Body of pancreas (tissue), 4 donors: ENCODE measurements around the gene ROBO1. TPM values are rescaled to one million over a fixed set of nuclear protein-coding genes. Genes with fewer than 3 reads are reported as not detected.

ENCODE experiments used
- ATAC-seq: fragments of 150-250 bp; one replicate; pipeline ENCODE4 v1.9.1; 2016
- DNase-seq, 4 donors: peaks; one replicate each; pipeline ENCODE4 v3.0.0-alpha.2; 2019
- H3K27ac ChIP-seq, 4 donors: fragments of 200-600 bp; sonication (generic); 1 replicate in 3 of 4; 2 replicates in 1 of 4; pipeline versions ENCODE4 v1.5.1 to v1.6.1; 2016 to 2019; ENCODE audit warnings: mild to moderate bottlenecking in 1 of 4, mixed read lengths in 1 of 4, moderate library complexity in 1 of 4
- H3K27me3 ChIP-seq, 2 donors: fragments of 200-600 bp; sonication (generic); one replicate each; pipeline ENCODE4 v1.6.0; 2016; ENCODE audit warnings: mild to moderate bottlenecking in 1 of 2
- H3K36me3 ChIP-seq, 2 donors: fragments of 200-600 bp; sonication (generic); replicated peaks in 1 of 2; 2 replicates each; pipeline ENCODE4 v1.5.1; 2016; ENCODE audit warnings: low read depth in 2 of 2; ENCODE audit not compliant: insufficient read depth in 1 of 2
- H3K4me1 ChIP-seq: fragments of 200-600 bp; sonication (generic); one replicate; pipeline ENCODE4 v1.6.0; 2016
- H3K4me3 ChIP-seq, 2 donors: fragments of 200-600 bp; sonication (generic); 1 replicate in 1 of 2; 2 replicates in 1 of 2; pipeline ENCODE4 v1.5.1; 2016 to 2019
- H3K9me3 ChIP-seq, 3 donors: fragments of 200-600 bp; sonication (generic); 1 replicate in 2 of 3; 2 replicates in 1 of 3; pipeline ENCODE4 v1.5.1; 2016
- CTCF ChIP-seq, 7 experiments: fragments of 450-650 bp in 4 of 7; fragments of 200-600 bp in 3 of 7; sonication (generic) in 3 of 7; IDR thresholded peaks; one replicate each; pipeline ENCODE4 v1.5.1; 2016 to 2019; ENCODE audit warnings: antibody characterized with exemption in 7 of 7
- POLR2A ChIP-seq, 3 donors: fragments of 450-650 bp; IDR thresholded peaks; one replicate each; pipeline ENCODE4 v1.6.1; 2016; ENCODE audit warnings: antibody characterized with exemption in 3 of 3, mild to moderate bottlenecking in 2 of 3
- WGBS, 2 donors: methylation state at CpG; one replicate each; pipeline ENCODE4 v1.1.5; 2017; 5-methylcytosine and 5-hydroxymethylcytosine counted together
- intact Hi-C: fragments of 100-400 bp; cut with DNase I; formaldehyde crosslinking; loops from one replicate; pipeline ENCODE4 v1.15.1; 2023
- total RNA-seq, 2 donors: library from RNA; depleted of rRNA; stranded (reverse); fragments of >200 nt; gene quantifications; one replicate each; pipeline ENCODE4 v1.1.0, GENCODE V29; 2016

The ROBO1 gene
- total RNA-seq, 2 donors from 2014 or later, result 3.9 to 9.9 TPM

- Histone ChIP-seq H3K36me3 (no peaks in the 10 kb centered on the region), H3K4me3 (no peak overlapping the region), H3K27me3 (no peaks in the 10 kb centered on the region), H3K4me1 (no peaks in the 10 kb centered on the region), H3K27ac (no peak overlapping the region), H3K9me3 (no peaks in the 10 kb centered on the region)
- no peak for TF ChIP-seq CTCF (IDR thresholded peaks at IDR 0.05)
- TF ChIP-seq POLR2A (IDR thresholded peaks at IDR 0.05), result no peak
- DNase-seq (no peak), ATAC-seq (no peak)
- intact Hi-C loops, result no loop called here
Observed at GRCh38 chr3:78798266-78798832, 969.4 kb downstream of the ROBO1 start.

- TF ChIP-seq POLR2A (IDR thresholded peaks at IDR 0.05) (no peak), CTCF (IDR thresholded peaks at IDR 0.05) (no peak)
- H3K4me3 ChIP-seq, result no peak overlapping the region
- no peaks in the 10 kb centered on the region for H3K9me3 ChIP-seq
- no peak overlapping the region for H3K27ac ChIP-seq
- H3K27me3 ChIP-seq, result no peaks in the 10 kb centered on the region
- intact Hi-C loops, result no loop called here
- WGBS, 2 donors, result 69 to 78% methylated on average over 1 of the region's 1 CpG
- DNase-seq (no peak), ATAC-seq (no peak)
- H3K36me3 ChIP-seq, result no peaks in the 10 kb centered on the region
- no peaks in the 10 kb centered on the region for H3K4me1 ChIP-seq
Observed at GRCh38 chr3:78794431-78794830, 973.4 kb downstream of the ROBO1 start.

- Histone ChIP-seq H3K9me3 (no peaks in the 10 kb centered on the region), H3K27ac (no peak overlapping the region), H3K4me3 (no peak overlapping the region), H3K4me1 (no peaks in the 10 kb centered on the region), H3K36me3 (no peaks in the 10 kb centered on the region), H3K27me3 (no peaks in the 10 kb centered on the region)
- DNase-seq, result no peak
- 69 to 73% methylated on average over 1 of the region's 1 CpG for WGBS, 2 donors
- intact Hi-C loops, result no loop called here
- ATAC-seq, result no peak
- TF ChIP-seq POLR2A (IDR thresholded peaks at IDR 0.05) (no peak), CTCF (IDR thresholded peaks at IDR 0.05) (no peak)
Observed at GRCh38 chr3:78792733-78793132, 975.1 kb downstream of the ROBO1 start.

GRCh38 chr3:78792212-78792611, 975.6 kb downstream of the ROBO1 start:
- Histone ChIP-seq H3K9me3 (no peaks in the 10 kb centered on the region), H3K27me3 (no peaks in the 10 kb centered on the region), H3K27ac (no peak overlapping the region), H3K36me3 (no peaks in the 10 kb centered on the region), H3K4me3 (no peak overlapping the region), H3K4me1 (no peaks in the 10 kb centered on the region)
- TF ChIP-seq CTCF (IDR thresholded peaks at IDR 0.05), result no peak
- TF ChIP-seq POLR2A (IDR thresholded peaks at IDR 0.05), result no peak
- no peak for DNase-seq
- intact Hi-C loops, result no loop called here
- no peak for ATAC-seq
- WGBS, 2 donors, result 64 to 81% methylated on average over 1 of the region's 1 CpG

GRCh38 chr3:78791753-78792152, 976.0 kb downstream of the ROBO1 start:
- no peak for ATAC-seq
- Histone ChIP-seq H3K4me3 (no peak overlapping the region), H3K4me1 (no peaks in the 10 kb centered on the region), H3K9me3 (no peaks in the 10 kb centered on the region), H3K36me3 (no peaks in the 10 kb centered on the region), H3K27ac (no peak overlapping the region), H3K27me3 (no peaks in the 10 kb centered on the region)
- 53 to 79% methylated on average over 3 of the region's 3 CpGs for WGBS, 2 donors
- no peak for DNase-seq
- intact Hi-C loops, result no loop called here
- TF ChIP-seq POLR2A (IDR thresholded peaks at IDR 0.05), result no peak
